Measurements from ENCODE around the gene ACKR2. TPM values are rescaled to one million over a fixed set of nuclear protein-coding genes. Genes with fewer than 3 reads are reported as not detected.

Gene ACKR2
- total RNA-seq, 1 donor from 2014 or later = 1.0 TPM

DNA sequence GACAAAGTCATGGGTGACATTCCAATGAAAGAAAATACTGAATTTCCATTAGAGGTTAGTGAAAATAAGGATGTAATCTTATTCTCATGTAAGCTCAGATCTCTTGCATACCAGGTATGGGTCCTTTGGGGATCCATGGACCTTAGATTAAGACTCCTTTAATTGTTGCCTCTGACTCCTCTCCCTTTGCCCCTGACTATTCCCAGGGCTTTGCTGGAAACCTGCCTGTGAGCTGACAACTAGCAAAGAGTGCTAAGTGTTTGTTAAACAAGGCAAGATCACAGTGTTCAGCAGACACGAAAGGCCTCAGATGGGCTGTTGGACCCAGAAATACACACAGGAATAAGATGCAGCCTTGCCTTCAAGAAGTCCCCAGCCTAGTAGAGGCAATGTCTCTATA is 32.1 kb downstream of the ACKR2 start:
- H3K4me1 Mint-ChIP-seq (ENCODE audit: low read depth) = peaks cover 32% of the 10 kb centered on the region
- H3K4me3 Mint-ChIP-seq (ENCODE audit: unreplicated experiment) = no peak overlapping the region
- no peak for TF ChIP-seq CTCF (IDR thresholded peaks at IDR 0.05)
- no peak for DNase-seq (ENCODE audit: low spot score)
- H3K36me3 Mint-ChIP-seq (ENCODE audit: low read depth) = no peaks in the 10 kb centered on the region
- H3K27me3 Mint-ChIP-seq (ENCODE audit: low read depth) = peaks cover 4% of the 10 kb centered on the region
- no peaks in the 10 kb centered on the region for H3K9me3 Mint-ChIP-seq (ENCODE audit: low read depth)
- H3K27ac Mint-ChIP-seq (ENCODE audit: unreplicated experiment) = no peak overlapping the region

GRCh38 chr3:42843713-42844411 is 34.6 kb downstream of the ACKR2 start:
- TF ChIP-seq CTCF (IDR thresholded peaks at IDR 0.05) = no peak
- Mint-ChIP-seq H3K4me3 (ENCODE audit: unreplicated experiment) (no peak overlapping the region), H3K36me3 (ENCODE audit: low read depth) (no peaks in the 10 kb centered on the region), H3K4me1 (ENCODE audit: low read depth) (peaks cover 44% of the 10 kb centered on the region), H3K9me3 (ENCODE audit: low read depth) (no peaks in the 10 kb centered on the region), H3K27me3 (ENCODE audit: low read depth) (no peaks in the 10 kb centered on the region), H3K27ac (ENCODE audit: unreplicated experiment) (peak overlapping the region; percentile 18)
- DNase-seq (ENCODE audit: low spot score) = no peak

DNA sequence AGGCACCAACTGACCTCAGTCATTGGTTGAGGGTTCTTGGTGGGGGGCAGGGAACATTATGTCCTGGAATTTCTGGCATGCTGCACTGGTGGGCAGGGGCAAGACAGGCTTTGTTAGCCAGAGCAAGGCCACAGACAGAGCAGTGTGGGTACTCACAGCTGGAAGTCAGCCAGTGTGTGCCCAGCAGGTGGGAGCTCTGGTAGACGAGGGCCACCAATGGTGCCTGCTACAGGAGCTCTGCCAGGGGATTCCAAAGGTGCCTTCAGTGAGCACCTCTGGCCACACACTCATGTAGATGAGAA is 35.1 kb downstream of the ACKR2 start:
- H3K9me3 Mint-ChIP-seq (ENCODE audit: low read depth) = no peaks in the 10 kb centered on the region
- peaks cover 44% of the 10 kb centered on the region for H3K4me1 Mint-ChIP-seq (ENCODE audit: low read depth)
- no peak overlapping the region for H3K4me3 Mint-ChIP-seq (ENCODE audit: unreplicated experiment)
- no peak for DNase-seq (ENCODE audit: low spot score)
- peak overlapping the region; percentile 18 for H3K27ac Mint-ChIP-seq (ENCODE audit: unreplicated experiment)
- H3K36me3 Mint-ChIP-seq (ENCODE audit: low read depth) = no peaks in the 10 kb centered on the region
- H3K27me3 Mint-ChIP-seq (ENCODE audit: low read depth) = no peaks in the 10 kb centered on the region
- TF ChIP-seq CTCF (IDR thresholded peaks at IDR 0.05) = no peak

DNA sequence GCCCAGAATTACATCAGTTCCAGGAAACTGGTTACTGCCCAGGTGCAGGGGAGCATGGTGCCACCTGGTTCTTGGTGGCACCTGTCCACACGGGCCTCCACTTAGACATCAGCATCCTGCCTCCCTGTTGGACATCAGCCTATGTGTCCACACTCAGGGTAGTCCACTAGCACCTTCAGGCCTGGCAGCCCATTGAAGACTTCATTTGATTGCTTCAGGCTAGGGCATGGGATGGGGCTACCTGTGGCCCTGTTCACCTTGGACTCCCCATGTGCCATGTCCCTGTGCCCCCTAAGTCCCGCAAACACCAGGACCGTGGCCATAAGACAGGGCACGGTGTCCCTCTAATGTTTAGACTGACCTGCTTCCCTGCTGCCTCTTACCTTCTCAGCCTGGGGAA is 35.6 kb downstream of the ACKR2 start:
- Mint-ChIP-seq H3K36me3 (ENCODE audit: low read depth) (no peaks in the 10 kb centered on the region), H3K4me1 (ENCODE audit: low read depth) (peaks cover 40% of the 10 kb centered on the region), H3K9me3 (ENCODE audit: low read depth) (no peaks in the 10 kb centered on the region), H3K27ac (ENCODE audit: unreplicated experiment) (no peak overlapping the region), H3K4me3 (ENCODE audit: unreplicated experiment) (no peak overlapping the region), H3K27me3 (ENCODE audit: low read depth) (no peaks in the 10 kb centered on the region)
- no peak for TF ChIP-seq CTCF (IDR thresholded peaks at IDR 0.05)
- no peak for DNase-seq (ENCODE audit: low spot score)

- H3K27me3 Mint-ChIP-seq (ENCODE audit: low read depth) = no peaks in the 10 kb centered on the region
- peak overlapping the region; percentile 67 for H3K27ac Mint-ChIP-seq (ENCODE audit: unreplicated experiment)
- TF ChIP-seq CTCF (IDR thresholded peaks at IDR 0.05) = no peak
- no peak for DNase-seq (ENCODE audit: low spot score)
- peaks cover 51% of the 10 kb centered on the region for H3K4me1 Mint-ChIP-seq (ENCODE audit: low read depth)
- no peak overlapping the region for H3K4me3 Mint-ChIP-seq (ENCODE audit: unreplicated experiment)
- H3K36me3 Mint-ChIP-seq (ENCODE audit: low read depth) = no peaks in the 10 kb centered on the region
- no peaks in the 10 kb centered on the region for H3K9me3 Mint-ChIP-seq (ENCODE audit: low read depth)
Measured at GRCh38 chr3:42846685-42847522, 37.7 kb downstream of the ACKR2 start.
